Hematopoietic multipotent progenitor cell (in vitro differentiated cells): ENCODE data around the gene ZNF35. TPM values are rescaled to one million over a fixed set of nuclear protein-coding genes. Genes with fewer than 3 reads are reported as not detected.
A peak's percentile ranks its signal among the peaks of the same experiment; 100 is the strongest.
"Not testable (repeated sequence)": the region's sequence is repeated elsewhere in the genome, so short reads cannot be mapped to it uniquely, and the experiment has no call there.

Experiments used
- DNase-seq, 3 donors: peaks; one replicate each; pipeline ENCODE4 v3.0.0-alpha.2; 2011 to 2015; ENCODE audit warnings: low read depth in 2 of 3, low spot score in 2 of 3
- total RNA-seq: library from RNA; depleted of rRNA; stranded (reverse); fragments of >200 nt; gene quantifications from one replicate; pipeline ENCODE4 v1.2.3, GENCODE V29; 2012

Gene ZNF35
- total RNA-seq: 4.8 TPM

DNA sequence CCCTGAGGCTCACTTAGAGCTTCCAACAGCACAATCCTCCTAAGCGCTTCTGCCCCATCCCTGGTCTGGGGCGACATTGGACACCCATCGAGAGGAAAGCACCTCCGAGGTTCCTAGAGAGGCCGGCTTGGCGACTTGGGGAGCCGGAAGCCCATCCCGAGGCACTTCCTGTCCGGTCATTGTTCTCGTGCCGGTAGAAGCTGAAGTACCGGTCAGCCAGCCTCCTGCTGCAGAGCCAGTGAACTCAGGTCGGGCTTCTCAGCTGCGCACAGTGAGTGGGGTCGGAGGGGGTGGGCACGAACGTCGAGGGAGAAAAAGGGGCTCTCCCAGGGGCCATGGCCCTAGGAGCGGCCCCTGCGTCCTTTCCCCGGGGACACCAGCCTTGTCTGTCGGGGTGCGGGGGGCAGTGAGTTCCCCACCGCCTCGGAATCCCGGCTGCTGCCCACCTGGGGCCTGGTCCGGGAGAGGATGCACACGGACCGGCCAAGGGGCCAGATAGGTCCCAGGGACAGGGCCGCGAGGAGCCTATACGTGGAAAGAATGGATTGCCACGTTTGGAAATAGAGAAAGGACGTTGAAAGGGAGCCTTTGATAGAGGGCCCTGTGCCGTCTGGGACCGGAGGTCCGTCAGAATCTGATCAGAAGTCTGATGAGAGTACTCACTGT is at the start of gene ZNF35:
Gene ZNF35, plus strand, starts transcription at position 169 of the 666 bp plus-strand sequence. CDS start 2,336 bp downstream, outside the sequence.
- peak in 2 of 3 donors; percentile 61 to 73 for DNase-seq

DNA sequence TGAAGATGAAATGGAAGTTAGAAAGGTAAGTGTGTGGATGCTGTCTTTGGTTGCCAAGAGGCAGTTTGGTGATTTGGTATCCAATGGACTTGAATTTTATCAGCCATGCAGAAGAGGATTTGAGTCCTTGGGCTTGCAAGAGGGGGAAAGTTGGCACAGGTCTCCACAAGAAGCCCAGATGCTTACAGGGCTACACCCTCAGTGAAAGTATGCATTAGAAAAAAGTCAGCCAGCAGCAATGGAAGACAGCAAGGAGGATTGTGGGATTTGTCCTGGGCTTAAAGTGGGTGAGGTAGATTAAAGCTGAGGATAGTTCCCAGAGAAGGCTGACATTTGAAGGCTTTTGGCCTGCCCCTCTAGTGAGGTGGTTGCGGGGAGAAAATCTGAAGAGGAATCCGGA is 46.8 kb upstream of the ZNF35 start:
- no peak for DNase-seq

DNA sequence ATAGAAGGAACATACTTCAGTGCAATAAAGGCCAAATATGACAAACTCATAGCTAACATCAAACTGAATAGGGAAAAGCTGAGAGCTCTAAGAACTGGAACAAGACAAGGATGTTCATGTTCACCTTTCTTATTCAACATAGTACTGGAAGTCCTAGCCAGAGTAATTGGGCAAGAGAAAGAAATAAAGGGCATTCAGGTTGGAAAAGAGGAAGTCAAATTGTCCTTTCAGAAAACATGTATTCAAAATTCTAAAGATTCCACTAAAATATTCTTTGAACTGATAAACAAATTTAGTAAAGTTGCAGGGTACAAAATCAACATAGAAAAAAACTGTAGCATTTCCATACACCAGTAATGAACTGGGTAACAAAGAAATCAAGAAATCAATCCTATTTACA is 35.9 kb upstream of the ZNF35 start:
- DNase-seq: no peak

DNA sequence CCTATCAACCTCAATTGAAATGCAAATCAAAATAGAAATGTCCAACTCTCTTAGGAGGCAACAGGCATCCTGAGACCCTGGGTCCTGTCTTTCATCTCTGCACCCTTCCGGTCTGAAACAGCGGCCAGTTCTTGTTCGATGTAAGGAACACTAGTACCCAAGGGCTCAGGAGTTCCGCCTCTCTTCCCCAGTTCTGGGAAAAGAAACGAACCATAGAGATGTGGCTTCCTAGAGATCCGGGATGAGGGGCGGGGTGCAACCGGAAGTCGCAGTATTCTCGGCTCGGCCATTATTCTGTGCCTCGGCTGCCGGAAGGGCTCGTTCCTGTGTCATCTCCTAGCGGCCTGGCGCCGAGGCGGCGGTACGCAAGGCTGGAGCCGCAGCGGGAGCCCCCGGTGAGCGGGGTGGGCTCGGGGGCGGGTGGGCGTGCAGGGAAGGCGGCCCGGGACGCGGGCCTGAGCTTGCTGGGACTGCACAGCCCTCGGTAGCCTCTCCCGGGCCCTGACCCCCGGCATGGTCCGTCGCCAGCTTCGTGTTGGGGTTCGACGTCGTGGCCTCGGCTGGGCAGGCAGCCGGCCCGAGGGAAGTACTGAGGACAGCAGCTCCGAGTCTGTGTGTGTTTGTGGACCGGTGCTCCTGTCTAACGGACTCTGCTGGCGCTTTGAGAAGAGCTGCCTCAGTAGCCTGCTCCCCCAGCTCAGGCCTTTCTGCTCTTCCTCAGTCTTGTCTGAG is 23.6 kb upstream of the ZNF35 start, which contains the start of gene ZNF197:
Gene ZNF197, plus strand, starts transcription at position 288 of the 732 bp plus-strand sequence. CDS start 4,119 bp downstream, outside the sequence.
- peak; percentile 7 to 69 (median 69) for DNase-seq

DNA sequence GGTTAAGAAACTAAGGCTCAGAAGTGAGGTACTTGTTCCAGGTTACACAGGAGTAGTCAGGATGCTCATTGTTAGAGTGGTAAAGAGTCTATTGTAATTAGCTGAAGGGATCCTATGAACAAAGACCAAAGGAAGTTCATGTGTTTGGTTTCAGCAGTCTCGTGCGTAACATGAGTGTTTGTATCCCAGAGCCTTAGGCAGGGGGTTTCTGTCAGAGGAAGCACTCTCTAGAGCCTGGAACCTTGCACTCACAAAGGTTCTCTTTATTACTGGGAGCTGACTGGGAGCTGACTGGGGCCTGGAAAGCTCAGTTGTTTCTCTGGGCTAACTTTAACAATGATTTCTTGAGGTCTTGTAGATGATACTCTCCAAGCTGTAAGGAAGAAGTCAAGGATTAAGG is 19.8 kb upstream of the ZNF35 start:
- DNase-seq: no peak

DNA sequence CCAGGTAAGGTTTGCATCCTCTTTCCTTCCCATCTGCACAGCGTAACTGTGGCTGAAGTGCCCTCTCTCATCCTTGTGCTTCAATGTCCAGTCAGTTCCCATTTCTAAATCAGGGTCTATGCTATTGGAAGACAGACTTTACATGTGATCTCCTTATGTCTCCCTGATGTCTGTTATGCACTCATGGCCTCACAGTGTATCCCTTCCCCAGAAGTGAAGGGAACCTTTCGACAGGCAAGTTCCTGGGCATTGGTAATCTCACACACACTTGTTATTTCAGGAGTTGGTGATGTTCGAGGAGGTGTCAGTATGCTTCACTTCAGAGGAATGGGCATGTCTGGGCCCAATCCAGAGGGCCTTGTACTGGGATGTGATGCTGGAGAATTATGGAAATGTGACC is 16.3 kb upstream of the ZNF35 start:
- DNase-seq: no peak

DNA sequence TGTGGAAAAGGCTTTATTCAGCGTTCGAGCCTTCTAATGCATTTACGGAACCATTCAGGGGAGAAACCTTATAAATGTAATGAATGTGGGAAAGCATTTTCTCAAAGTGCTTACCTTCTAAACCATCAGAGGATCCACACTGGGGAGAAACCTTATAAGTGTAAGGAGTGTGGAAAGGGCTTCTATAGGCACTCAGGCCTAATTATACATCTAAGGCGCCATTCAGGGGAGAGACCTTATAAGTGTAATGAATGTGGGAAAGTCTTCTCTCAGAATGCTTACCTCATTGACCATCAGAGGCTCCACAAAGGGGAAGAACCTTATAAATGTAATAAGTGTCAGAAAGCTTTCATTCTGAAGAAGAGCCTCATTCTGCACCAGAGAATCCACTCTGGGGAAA is 6.2 kb upstream of the ZNF35 start:
- DNase-seq: no peak

DNA sequence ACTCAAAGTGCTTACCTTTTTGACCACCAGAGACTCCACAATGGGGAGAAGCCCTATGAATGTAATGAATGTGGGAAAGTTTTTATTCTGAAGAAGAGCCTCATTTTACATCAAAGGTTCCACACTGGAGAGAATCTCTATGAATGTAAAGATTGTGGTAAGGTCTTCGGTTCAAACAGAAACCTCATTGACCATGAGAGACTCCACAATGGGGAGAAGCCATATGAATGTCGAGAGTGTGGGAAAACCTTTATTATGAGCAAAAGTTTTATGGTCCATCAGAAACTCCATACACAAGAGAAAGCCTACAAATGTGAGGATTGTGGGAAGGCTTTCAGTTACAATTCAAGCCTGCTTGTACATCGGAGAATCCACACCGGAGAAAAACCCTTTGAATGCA is 5.5 kb upstream of the ZNF35 start:
- DNase-seq: no peak

DNA sequence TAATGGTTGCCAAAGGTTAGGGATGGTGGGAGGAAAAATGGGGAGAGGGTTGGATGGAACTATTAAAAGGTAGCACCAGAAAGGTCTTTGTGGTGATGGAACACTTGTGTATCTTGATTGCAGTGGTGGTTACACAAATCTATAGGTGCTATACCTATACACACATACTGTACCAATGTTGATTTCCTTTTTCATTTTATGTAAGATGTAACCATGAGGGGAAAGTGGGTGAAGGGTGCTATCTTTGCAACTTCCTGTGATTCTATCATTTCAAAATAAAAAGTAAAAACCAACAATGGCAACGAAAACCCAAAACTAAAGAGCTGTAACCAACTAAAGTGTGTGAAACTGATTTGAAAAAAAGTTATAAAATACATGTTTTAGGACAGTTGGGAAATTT is 761 bp upstream of the ZNF35 start:
- DNase-seq: no peak

DNA sequence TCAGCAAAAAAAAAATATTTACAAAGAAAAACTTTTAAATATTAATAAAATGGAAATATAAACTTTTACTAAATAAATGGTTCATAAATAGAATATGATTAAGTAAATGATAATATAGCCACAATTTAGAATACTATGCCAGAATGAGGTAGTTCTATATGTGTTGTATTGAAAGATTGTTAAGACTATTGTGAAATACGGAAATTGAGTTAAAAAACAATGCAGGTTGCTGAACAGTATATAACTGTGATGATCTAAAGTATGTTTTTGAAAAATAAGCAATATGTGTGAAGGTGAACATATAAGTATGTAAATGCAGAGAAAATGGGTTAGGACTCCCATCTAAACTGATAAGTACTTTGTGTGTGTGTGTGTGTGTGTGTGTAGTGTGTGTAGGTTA is 1.2 kb downstream of the ZNF35 start:
- DNase-seq: no peak

DNA sequence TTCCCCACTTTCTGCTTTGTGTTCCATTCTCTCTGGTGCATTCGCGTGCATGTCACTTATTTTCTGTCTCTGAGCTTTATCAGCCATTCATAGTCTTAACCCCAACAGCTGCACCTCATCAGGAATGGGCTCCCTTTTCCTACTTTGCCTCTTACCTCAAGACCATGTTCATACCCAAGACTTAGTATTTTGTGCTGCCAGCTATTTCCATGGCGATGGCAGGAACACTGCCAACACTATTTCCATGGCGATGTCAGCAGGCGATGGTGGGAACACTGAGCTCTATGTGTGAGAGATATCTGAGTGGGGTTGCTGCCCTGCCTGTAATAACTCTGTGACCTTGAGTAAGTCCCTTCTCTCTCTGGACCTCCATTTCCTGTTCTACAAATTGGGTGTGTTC is 5.5 kb downstream of the ZNF35 start:
- peak in 1 of 3 donors; percentile 7 for DNase-seq

DNA sequence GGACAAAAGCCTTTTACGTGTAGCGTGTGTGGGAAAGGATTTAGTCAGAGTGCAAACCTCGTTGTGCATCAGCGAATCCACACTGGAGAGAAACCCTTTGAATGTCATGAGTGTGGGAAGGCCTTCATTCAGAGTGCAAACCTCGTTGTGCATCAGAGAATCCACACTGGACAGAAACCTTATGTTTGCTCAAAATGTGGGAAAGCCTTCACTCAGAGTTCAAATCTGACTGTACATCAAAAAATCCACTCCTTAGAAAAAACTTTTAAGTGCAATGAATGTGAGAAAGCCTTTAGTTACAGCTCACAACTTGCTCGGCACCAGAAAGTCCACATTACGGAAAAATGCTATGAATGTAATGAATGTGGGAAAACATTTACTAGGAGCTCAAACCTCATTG is 10.5 kb downstream of the ZNF35 start:
- DNase-seq: no peak

DNA sequence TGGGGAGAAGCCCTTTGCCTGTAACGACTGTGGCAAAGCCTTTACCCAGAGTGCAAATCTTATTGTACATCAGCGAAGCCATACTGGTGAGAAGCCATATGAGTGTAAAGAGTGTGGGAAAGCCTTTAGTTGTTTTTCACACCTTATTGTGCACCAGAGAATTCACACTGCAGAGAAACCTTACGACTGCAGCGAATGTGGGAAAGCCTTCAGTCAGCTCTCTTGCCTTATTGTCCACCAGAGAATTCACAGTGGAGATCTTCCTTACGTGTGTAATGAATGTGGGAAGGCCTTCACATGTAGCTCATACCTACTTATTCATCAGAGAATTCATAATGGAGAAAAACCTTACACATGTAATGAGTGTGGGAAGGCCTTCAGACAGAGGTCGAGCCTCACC is 10.9 kb downstream of the ZNF35 start:
- DNase-seq: no peak

DNA sequence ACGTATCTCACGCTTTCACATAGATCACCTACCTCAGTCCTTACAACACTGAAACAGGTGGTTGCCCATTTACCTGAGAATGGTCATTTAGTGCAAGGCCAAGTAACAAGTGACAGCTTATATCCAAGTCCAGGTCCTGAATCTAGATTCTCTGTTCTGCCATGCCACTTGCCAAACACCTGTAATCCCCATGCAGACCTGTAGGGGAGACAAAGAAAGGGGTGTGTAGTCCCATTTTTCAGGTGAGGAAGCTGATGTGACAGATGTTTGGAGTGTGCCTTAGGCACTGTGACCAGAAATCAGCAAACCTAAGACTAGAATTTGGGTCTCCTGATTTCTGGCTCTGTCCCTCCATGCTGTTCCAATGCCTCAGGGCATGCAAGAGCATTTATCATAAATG is 12.7 kb downstream of the ZNF35 start:
- DNase-seq: no peak

DNA sequence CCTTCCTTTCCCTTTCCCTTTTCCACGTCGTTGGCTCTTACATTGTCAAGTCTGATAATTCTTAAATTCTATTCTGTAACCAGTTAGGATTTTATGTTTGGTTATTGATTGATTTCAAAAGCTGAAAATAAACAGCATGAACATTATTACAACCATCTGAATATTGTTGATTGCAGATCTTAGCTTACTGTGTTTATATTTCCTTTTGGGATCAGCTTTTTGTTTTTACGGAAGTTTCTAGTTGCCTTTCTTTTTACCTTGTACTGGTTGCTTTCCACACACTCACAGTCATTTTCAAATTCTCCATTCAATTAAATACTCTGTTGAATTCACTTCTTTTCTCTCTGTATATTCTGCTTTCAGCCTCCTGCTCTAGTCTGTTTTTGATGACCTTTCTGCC is 16.6 kb downstream of the ZNF35 start:
- DNase-seq: no peak

DNA sequence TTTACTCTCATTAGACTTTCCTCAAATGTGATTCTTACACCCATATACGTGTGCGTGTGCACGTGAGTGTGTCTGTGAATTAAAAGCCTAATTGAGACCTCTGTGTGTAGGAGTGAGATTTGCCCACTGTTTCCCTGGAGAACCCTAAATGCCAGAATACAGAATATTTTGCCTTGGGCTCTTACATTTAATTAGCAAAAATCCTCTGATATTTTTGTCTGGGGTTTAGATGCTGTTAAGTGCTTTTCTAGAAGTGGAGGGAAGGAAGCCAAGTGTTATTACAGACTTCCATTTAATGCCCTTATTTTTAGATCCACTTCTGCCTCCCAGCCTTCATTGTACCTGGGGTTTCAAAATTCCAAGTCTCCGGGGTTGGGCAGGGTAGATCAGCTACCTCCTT is 17.8 kb downstream of the ZNF35 start:
- no peak for DNase-seq

DNA sequence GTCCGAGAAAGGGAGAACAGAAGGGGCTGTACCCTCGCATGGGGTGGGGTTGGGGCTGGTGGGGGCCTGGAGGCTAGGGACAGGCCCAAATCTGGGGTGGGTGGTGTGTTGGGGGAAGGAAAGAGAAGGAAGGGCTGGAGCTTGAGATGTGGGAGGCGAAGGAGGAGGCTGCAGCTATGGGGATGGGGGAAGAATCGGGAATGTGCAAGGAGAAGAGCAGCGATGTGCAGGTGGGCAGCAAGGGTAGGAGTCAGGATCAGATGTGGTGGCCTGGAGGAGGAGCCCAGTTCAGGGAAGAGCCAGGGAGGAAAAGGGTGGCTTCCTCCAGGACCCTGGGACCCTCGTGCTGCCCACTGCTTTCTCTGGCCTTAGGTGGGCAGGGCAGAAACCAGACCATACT is 21.2 kb downstream of the ZNF35 start:
- DNase-seq: no peak

DNA sequence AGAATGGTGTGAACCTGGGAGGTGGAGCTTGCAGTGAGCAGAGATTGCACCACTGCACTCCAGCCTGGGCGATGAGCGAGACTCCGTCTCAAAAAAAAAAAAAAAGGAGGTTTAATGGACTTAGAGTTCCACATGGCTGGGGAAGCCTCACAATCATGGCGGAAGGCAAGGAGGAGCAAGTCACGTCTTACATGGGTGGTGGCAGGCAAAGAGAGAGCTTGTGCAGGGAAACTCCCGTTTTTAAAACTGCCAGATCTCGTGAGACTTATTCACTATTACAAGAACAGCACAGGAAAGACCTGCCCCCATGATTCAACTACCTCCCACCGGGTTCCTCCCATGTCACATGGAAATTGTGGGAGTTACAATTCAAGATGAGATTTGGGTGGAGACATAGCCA is 24.9 kb downstream of the ZNF35 start:
- DNase-seq: not testable (repeated sequence)

DNA sequence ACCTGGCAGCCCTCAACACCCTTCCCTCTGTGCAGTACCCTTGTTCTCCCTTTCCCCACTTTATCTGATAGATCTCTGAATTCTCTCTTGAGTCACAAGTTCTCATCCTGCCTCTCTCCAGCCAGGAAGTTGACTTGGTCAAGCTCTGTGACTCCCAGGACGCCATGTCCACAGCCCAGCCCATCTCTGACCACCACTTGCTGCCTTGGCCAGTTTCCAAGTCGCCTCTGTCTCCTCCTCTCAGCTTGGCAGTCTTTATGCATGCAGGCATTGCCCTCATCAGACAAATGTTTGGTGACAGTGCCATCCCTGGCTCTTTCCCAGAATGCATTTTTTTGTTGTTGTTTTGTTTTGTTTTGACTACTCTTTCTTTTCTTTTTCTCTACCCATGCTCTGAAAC is 25.7 kb downstream of the ZNF35 start:
- no peak for DNase-seq

DNA sequence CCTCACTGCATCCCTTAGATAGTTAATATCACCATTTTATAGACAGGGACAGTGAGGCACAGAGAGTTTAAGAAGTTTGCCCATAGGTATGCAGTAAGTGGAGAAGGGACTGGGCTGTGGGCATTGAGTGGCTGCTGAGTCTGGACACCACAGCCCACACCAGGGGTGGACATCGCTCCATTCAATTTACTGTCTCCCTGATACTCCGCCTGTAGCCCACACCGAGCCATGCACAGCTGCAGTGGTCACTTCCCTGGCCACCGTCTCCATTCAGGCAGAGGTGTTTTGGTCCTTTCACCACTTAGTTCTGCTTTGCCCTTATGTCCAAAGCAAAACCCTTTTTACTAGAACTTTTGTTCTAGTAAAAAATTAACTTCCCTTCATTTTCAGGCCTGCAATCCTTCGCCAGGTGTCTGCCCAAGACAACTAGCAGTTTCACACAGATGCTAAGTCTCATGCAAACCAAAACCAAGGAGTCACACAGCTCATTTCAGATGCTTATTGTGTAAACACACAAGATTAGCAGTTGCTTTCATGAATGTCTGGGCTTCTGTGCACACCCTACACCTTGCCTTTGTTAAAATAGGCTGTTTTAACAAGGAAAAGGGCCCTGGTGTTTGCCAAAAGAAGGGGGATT is 30.1 kb downstream of the ZNF35 start:
- no peak for DNase-seq

DNA sequence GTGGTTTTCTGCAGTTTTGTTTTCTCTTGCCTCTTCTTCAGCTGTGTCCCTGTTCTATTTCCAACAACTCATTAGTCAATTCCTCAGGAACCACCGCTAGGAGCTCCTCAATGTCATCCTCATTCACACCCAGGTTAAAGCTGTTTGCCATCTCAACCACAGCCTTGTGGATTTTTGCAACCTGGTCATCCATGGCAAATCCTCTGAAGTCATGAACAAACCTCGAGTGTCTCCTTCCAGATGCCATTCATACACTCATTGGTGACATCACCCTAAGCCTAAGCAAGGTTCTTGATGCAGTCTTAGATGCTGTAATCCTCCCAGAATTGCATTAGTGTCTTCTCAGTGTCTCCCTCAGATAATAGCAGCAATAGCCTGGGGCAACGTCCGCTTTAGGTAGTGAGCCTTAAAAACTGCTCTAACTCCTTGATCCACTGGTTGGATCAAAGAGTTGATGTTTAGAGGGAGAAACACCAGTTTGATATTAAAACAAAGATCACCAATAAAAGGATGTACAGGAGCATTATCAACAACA is 32.5 kb downstream of the ZNF35 start:
- no peak for DNase-seq
